OCI-LY3 (cell line): ENCODE data around the gene ASH1L.

Experiments
- H2AFZ ChIP-seq: fragments of 200-600, 300-600 bp; shearing (Covaris generic); 2 replicates; pipeline ENCODE4 v1.6.0; 2014; ENCODE audit warnings: antibody characterized with exemption, low read depth, low read length
- H3K27ac ChIP-seq: fragments of 200-600, 300-600 bp; sonication (generic); 2 replicates; pipeline ENCODE4 v1.5.1; 2014; ENCODE audit warnings: mild to moderate bottlenecking, low read length, moderate library complexity, mixed read lengths
- H3K27me3 ChIP-seq: fragments of 200-600, 300-600 bp; sonication (generic); 2 replicates; pipeline ENCODE4 v1.6.1; 2014; ENCODE audit warnings: low read depth, low read length, mixed read lengths
- H3K36me3 ChIP-seq: fragments of 200-600, 300-600 bp; sonication (generic); replicated peaks from 2 replicates; pipeline ENCODE3; 2014; ENCODE audit warnings: low read depth, low read length, mixed read lengths
- H3K4me1 ChIP-seq: fragments of 300-600, 200-600 bp; sonication (generic); 2 replicates; pipeline ENCODE4 v1.6.1; 2014; ENCODE audit warnings: low read length, mixed read lengths
- H3K4me2 ChIP-seq: fragments of 200-600, 300-600 bp; sonication (generic); 2 replicates; pipeline ENCODE4 v1.6.1; 2014; ENCODE audit warnings: low read length, mixed read lengths
- H3K4me3 ChIP-seq: fragments of 300-600, 200-600 bp; sonication (generic); 2 replicates; pipeline ENCODE4 v1.5.1; 2014; ENCODE audit warnings: antibody characterized with exemption, mild to moderate bottlenecking, low read length, moderate library complexity
- H3K79me2 ChIP-seq: fragments of 300-600, 200-600 bp; shearing (Covaris generic); 2 replicates; pipeline ENCODE4 v1.6.1; 2014; ENCODE audit warnings: mild to moderate bottlenecking, low read length, mixed read lengths
- H3K9ac ChIP-seq: fragments of 300-600, 200-600 bp; shearing (Covaris generic); 2 replicates; pipeline ENCODE4 v1.6.0; 2014; ENCODE audit warnings: mild to moderate bottlenecking, low read length, moderate library complexity
- H3K9me3 ChIP-seq: fragments of 200-600, 300-600 bp; shearing (Covaris generic); 2 replicates; pipeline ENCODE4 v1.6.1; 2014; ENCODE audit warnings: low read length, mixed read lengths; ENCODE audit not compliant: insufficient read depth
- H4K20me1 ChIP-seq: fragments of 200-600, 300-600 bp; sonication (generic); 2 replicates; pipeline ENCODE4 v1.6.1; 2016; ENCODE audit warnings: low read length, mixed read lengths; ENCODE audit not compliant: insufficient read depth
- EZH2phosphoT487 ChIP-seq: fragments of 200-600 bp; shearing (Covaris generic); IDR thresholded peaks from 2 replicates; pipeline ENCODE4 v1.6.1; 2018; ENCODE audit warnings: antibody characterized with exemption, mixed run types, low read depth
- TF ChIP-seq, protein P1 (sequence below): fragments of 200-600, 300-600 bp; sonication (generic); IDR thresholded peaks from 2 replicates; pipeline ENCODE4 v1.5.1; 2014; ENCODE audit warnings: antibody characterized with exemption, low read length, low read depth

ASH1L gene

DNA sequence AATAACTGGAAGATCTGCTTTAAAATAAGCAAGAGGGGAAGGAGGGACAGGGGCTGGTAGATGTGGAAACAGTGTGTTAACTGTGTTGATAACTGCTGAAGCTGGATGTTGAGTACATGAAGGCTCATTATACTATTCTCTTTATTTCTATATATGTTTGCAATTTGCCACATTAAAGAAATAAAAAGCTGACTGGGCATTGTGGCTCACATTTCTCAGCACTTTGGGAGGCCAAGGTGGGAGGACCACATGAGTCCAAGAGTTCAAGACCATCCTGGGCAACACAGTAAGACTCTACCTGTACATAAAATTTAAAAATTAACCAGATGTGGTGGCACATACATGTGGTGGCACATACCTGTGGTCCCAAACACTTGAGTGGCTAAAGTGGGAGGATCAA, 6.7 kb downstream of the ASH1L start:
- peaks cover 22% of the 10 kb centered on the region for H3K36me3 ChIP-seq
- TF ChIP-seq EZH2phosphoT487: no peak
- TF ChIP-seq, protein P1, sequence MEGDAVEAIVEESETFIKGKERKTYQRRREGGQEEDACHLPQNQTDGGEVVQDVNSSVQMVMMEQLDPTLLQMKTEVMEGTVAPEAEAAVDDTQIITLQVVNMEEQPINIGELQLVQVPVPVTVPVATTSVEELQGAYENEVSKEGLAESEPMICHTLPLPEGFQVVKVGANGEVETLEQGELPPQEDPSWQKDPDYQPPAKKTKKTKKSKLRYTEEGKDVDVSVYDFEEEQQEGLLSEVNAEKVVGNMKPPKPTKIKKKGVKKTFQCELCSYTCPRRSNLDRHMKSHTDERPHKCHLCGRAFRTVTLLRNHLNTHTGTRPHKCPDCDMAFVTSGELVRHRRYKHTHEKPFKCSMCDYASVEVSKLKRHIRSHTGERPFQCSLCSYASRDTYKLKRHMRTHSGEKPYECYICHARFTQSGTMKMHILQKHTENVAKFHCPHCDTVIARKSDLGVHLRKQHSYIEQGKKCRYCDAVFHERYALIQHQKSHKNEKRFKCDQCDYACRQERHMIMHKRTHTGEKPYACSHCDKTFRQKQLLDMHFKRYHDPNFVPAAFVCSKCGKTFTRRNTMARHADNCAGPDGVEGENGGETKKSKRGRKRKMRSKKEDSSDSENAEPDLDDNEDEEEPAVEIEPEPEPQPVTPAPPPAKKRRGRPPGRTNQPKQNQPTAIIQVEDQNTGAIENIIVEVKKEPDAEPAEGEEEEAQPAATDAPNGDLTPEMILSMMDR: no peak
- peaks cover 100% of the 10 kb centered on the region for H3K79me2 ChIP-seq
- no peak overlapping the region for H2AFZ ChIP-seq
- peaks cover 7% of the 10 kb centered on the region for H3K4me1 ChIP-seq
- no peak overlapping the region for H3K27ac ChIP-seq
- H3K4me3 ChIP-seq: no peak overlapping the region
- peaks cover 75% of the 10 kb centered on the region for H4K20me1 ChIP-seq
- no peaks in the 10 kb centered on the region for H3K9me3 ChIP-seq
- no peaks in the 10 kb centered on the region for H3K27me3 ChIP-seq
- no peak overlapping the region for H3K4me2 ChIP-seq
- H3K9ac ChIP-seq: no peak overlapping the region

DNA sequence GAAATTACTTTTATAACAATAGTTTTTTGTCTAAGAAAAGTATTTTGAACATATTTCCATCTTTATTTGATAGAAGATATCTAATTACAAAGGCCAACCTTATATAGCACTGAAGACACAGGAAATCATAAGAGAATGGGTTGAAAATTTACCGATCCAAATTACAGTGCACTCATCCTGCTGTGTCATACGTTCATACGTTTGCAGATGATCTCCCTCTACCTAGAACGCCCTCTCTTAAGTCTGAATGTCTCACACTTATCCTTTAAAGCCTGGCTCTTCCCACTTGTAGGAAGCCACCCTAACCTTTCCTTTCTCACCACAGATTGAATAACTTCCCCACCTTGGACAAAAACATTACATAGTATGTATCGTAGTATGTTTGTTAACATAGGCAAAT, 9.3 kb downstream of the ASH1L start:
- H3K79me2 ChIP-seq: peaks cover 100% of the 10 kb centered on the region
- no peak for TF ChIP-seq EZH2phosphoT487
- TF ChIP-seq, protein P1: no peak
- no peak overlapping the region for H3K4me3 ChIP-seq
- H3K27me3 ChIP-seq: no peaks in the 10 kb centered on the region
- no peak overlapping the region for H3K27ac ChIP-seq
- H3K9ac ChIP-seq: no peak overlapping the region
- H4K20me1 ChIP-seq: peaks cover 75% of the 10 kb centered on the region
- peaks cover 19% of the 10 kb centered on the region for H3K36me3 ChIP-seq
- H3K9me3 ChIP-seq: no peaks in the 10 kb centered on the region
- no peaks in the 10 kb centered on the region for H3K4me1 ChIP-seq
- no peak overlapping the region for H2AFZ ChIP-seq
- H3K4me2 ChIP-seq: no peak overlapping the region

DNA sequence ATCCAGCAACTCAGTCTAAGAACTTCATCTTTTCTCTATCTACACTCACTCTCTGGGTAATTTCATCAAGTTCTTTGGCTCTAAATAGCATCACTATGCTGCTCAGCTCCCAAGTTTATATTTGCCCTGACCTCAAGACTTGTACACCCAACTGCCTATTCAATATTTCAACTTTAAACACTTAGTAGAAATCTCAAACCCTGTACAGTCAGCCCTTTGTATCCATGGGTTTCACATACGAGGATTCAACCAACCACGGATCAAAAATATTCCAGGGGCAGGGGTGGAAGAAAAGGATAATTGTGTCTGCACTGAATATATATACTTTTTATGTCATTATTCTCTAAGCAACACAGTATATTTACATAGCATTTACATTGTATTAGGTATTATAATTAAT, 13.9 kb downstream of the ASH1L start:
- TF ChIP-seq, protein P1: no peak
- TF ChIP-seq EZH2phosphoT487: no peak
- H3K27me3 ChIP-seq: no peaks in the 10 kb centered on the region
- no peak overlapping the region for H2AFZ ChIP-seq
- H4K20me1 ChIP-seq: peaks cover 74% of the 10 kb centered on the region
- peaks cover 98% of the 10 kb centered on the region for H3K79me2 ChIP-seq
- H3K4me2 ChIP-seq: no peak overlapping the region
- no peak overlapping the region for H3K27ac ChIP-seq
- no peaks in the 10 kb centered on the region for H3K9me3 ChIP-seq
- no peak overlapping the region for H3K4me3 ChIP-seq
- H3K36me3 ChIP-seq: peaks cover 4% of the 10 kb centered on the region
- H3K4me1 ChIP-seq: peaks cover 27% of the 10 kb centered on the region
- H3K9ac ChIP-seq: no peak overlapping the region

DNA sequence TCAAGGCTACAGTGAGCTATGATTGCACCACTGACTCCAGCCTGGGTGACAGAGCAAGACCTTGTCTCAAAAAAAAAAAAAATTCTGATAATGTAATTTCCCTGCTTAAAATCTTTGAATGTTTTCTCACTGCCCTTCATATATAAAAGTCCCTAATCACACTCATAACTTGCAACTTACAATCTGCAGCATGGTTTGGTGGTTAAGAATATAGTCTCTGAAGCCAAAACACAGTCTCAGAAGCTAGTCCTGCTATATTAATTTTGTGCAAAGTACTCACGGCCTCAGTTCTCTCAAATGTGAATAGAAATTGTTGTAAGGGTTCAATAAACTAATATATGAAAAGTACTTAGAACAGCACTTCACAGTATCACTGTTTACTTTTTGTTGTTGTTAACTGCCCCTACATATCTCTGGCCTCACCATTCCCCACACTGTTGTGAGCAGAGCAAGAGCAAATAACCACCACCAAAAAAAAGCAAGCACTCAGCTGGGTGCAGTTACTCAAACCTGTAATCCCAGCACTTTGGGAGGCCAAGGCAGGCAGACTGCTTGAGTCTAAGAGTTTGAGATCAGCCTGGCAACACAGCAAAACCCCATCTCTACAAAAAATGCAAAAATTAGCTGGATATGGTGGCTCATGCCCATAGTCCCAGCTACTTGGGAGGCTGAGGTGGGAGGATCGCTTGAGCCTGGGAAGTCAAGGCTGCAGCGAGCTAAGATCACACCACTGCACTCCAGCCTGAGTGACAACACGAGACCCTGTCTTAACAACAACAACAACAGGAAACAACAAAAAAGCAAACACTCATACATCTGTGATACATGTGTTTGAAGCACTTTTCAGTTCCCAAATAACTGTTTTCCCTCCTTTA, 22.4 kb downstream of the ASH1L start:
- H3K9ac ChIP-seq: no peak overlapping the region
- H3K79me2 ChIP-seq: peaks cover 96% of the 10 kb centered on the region
- H3K4me2 ChIP-seq: no peak overlapping the region
- no peak overlapping the region for H2AFZ ChIP-seq
- H3K4me3 ChIP-seq: no peak overlapping the region
- H3K27ac ChIP-seq: no peak overlapping the region
- H3K36me3 ChIP-seq: no peaks in the 10 kb centered on the region
- peaks cover 26% of the 10 kb centered on the region for H3K4me1 ChIP-seq
- no peaks in the 10 kb centered on the region for H3K9me3 ChIP-seq
- no peak for TF ChIP-seq EZH2phosphoT487
- TF ChIP-seq, protein P1: no peak
- H4K20me1 ChIP-seq: peaks cover 65% of the 10 kb centered on the region
- no peaks in the 10 kb centered on the region for H3K27me3 ChIP-seq
